ENCODE measurements around the gene KLF11. TPM values are rescaled to one million over a fixed set of nuclear protein-coding genes. Genes with fewer than 3 reads are reported as not detected.

The KLF11 gene
- total and polyA plus RNA-seq, 9 of the 15 experiments (the other 6 are each of a cell fraction or from before 2014, with no cell fraction given), result 2.1 to 13.4 (median 6.5) TPM

- no TSS peak for BruUV-seq (replicated peaks)
- in situ Hi-C loops (cut with MboI), result no loop called here
- WGBS (ENCODE audit: insufficient coverage, low coverage, missing lambda C conversion rate), result 19% methylated on average over 8 of the region's 8 CpGs
- Histone ChIP-seq H3K27me3 (ENCODE audit: control insufficient read depth in 2 of 2, insufficient read depth in 2 of 2, low read length in 2 of 2) (peaks cover 0 to 4% of the 10 kb centered on the region in 2 experiments; a peak in 1 of 5 replicates), H3K36me3 (ENCODE audit: control insufficient read depth, insufficient read depth, low read length) (no peaks in the 10 kb centered on the region), H3K79me2 (ENCODE audit: control insufficient read depth, insufficient read depth, low read length) (no peaks in the 10 kb centered on the region), H2AFZ (ENCODE audit: low read depth, low read length) (peak overlapping the region; percentile 56), H4K20me1 (replicated peaks; ENCODE audit: control insufficient read depth, insufficient read depth, low read length) (no peaks in the 10 kb centered on the region), H3K4me1 (replicated peaks in 1 of 2; ENCODE audit: control insufficient read depth in 2 of 2, insufficient read depth in 2 of 2, low read length in 2 of 2) (peaks cover 10 to 27% of the 10 kb centered on the region in 2 experiments; a peak in 4 of 5 replicates), H3K9me3 (replicated peaks; ENCODE audit: control insufficient read depth, insufficient read depth, low read depth, low read length) (no peaks in the 10 kb centered on the region), H3K27ac (ENCODE audit: extremely low read depth, low read depth, low read length) (no peak overlapping the region), H3K4me2 (ENCODE audit: insufficient read depth, low read length) (no peak overlapping the region; the same call in 1 of the 2 replicates), H3K9ac (ENCODE audit: insufficient read depth in 1 of 2, low read depth in 2 of 2, low read length in 2 of 2) (0 out of 4 replicates have a peak overlapping the region, but pooled peaks of 1 of the 2 experiments have one; percentile 49), H3K9me1 (ENCODE audit: control insufficient read depth, insufficient read depth, low read length) (no peaks in the 10 kb centered on the region), H3K4me3 (no peak overlapping the region)
- ChIA-PET CTCF (ENCODE audit: low intra/inter-chr PET ratio) (no interaction called here), POLR2A (interaction anchor here (0.7 to 1.2 kb wide), 5 partner anchors 11 to 173 kb away, joined by 3 to 6 read pairs (median 4); partner anchors contain the start of gene TAF1B)
- no peak for ATAC-seq
- intact Hi-C loops (cut with micrococcal nuclease), result no loop called here
- DNase-seq (ENCODE audit: extremely low read depth in 1 of 4, low spot score in 3 of 4), result no peak
- TF ChIP-seq NFE2 (IDR thresholded peaks at IDR 0.05; ENCODE audit: low read depth) (0 out of 2 replicates have a peak, but pooled peaks have one; percentile 2), MTA3 (IDR thresholded peaks at IDR 0.05; ENCODE audit: borderline replicate concordance) (no peak), BHLHE40 (IDR thresholded peaks at IDR 0.05; ENCODE audit: low read length) (0 out of 2 replicates have a peak, but pooled peaks have one; percentile 38)
- no peak for FAIRE-seq
These were observed 26.5 kb upstream of the KLF11 start for GRCh38 chr2:10016802-10017258.

GRCh38 chr2:10017313-10017941, 25.9 kb upstream of the KLF11 start:
- no peak overlapping the region for H2AFZ ChIP-seq (ENCODE audit: low read depth, low read length)
- FAIRE-seq, result no peak
- H4K20me1 ChIP-seq (replicated peaks; ENCODE audit: control insufficient read depth, insufficient read depth, low read length), result no peaks in the 10 kb centered on the region
- no peaks in the 10 kb centered on the region for H3K79me2 ChIP-seq (ENCODE audit: control insufficient read depth, insufficient read depth, low read length)
- in situ Hi-C loops (cut with MboI) (no loop called here), intact Hi-C loops (cut with micrococcal nuclease) (no loop called here)
- H3K9me1 ChIP-seq (ENCODE audit: control insufficient read depth, insufficient read depth, low read length), result no peaks in the 10 kb centered on the region
- H3K4me2 ChIP-seq (ENCODE audit: insufficient read depth, low read length), result no peak overlapping the region
- 36% methylated on average over 5 of the region's 5 CpGs for WGBS (ENCODE audit: insufficient coverage, low coverage, missing lambda C conversion rate)
- no peak overlapping the region for H3K27ac ChIP-seq (ENCODE audit: extremely low read depth, low read depth, low read length)
- H3K36me3 ChIP-seq (ENCODE audit: control insufficient read depth, insufficient read depth, low read length), result no peaks in the 10 kb centered on the region
- POLR2A ChIA-PET, result interaction anchor here (0.9 to 1.2 kb wide), 4 partner anchors 10 to 174 kb away, joined by 3 to 6 read pairs (median 4); partner anchors contain the start of gene TAF1B
- no peak for ATAC-seq
- no peaks in the 10 kb centered on the region for H3K9me3 ChIP-seq (replicated peaks; ENCODE audit: control insufficient read depth, insufficient read depth, low read depth, low read length)
- peaks cover 0 to 4% of the 10 kb centered on the region in 2 experiments; a peak in 1 of 5 replicates for H3K27me3 ChIP-seq (ENCODE audit: control insufficient read depth in 2 of 2, insufficient read depth in 2 of 2, low read length in 2 of 2)
- no peak overlapping the region for H3K4me3 ChIP-seq
- TF ChIP-seq ZNF436 (CRISPR knock-in tag; IDR thresholded peaks at IDR 0.05), result no peak
- no peak for TF ChIP-seq LEF1 (IDR thresholded peaks at IDR 0.05)
- no peak for TF ChIP-seq XRCC4 (IDR thresholded peaks at IDR 0.05; ENCODE audit: extremely low read depth, insufficient read depth, insufficient read length)
- TF ChIP-seq ATF7 (IDR thresholded peaks at IDR 0.05), result no peak
- TF ChIP-seq ZNF140 (CRISPR knock-in tag; IDR thresholded peaks at IDR 0.05), result no peak
- no peak for TF ChIP-seq ZFP1 (CRISPR knock-in tag; IDR thresholded peaks at IDR 0.05)
- TF ChIP-seq COPS2 (conservative IDR thresholded peaks at IDR 0.05), result no peak
- TF ChIP-seq PHF8 (IDR thresholded peaks at IDR 0.05; ENCODE audit: borderline replicate concordance, low read length), result no peak
- no peak for TF ChIP-seq TSC22D4 (tag; IDR thresholded peaks at IDR 0.05)
- TF ChIP-seq ZFPM2 (CRISPR knock-in tag; IDR thresholded peaks at IDR 0.05), result no peak
- DNase-seq (ENCODE audit: extremely low read depth in 1 of 4, low spot score in 3 of 4), result no peak
- BruUV-seq (replicated peaks), result no TSS peak
- no peak overlapping the region for H3K9ac ChIP-seq (ENCODE audit: insufficient read depth in 1 of 2, low read depth in 2 of 2, low read length in 2 of 2)
- H3K4me1 ChIP-seq (replicated peaks in 1 of 2; ENCODE audit: control insufficient read depth in 2 of 2, insufficient read depth in 2 of 2, low read length in 2 of 2), result peaks cover 11 to 33% of the 10 kb centered on the region in 2 experiments; a peak in 4 of 5 replicates
- CTCF ChIA-PET (ENCODE audit: low intra/inter-chr PET ratio), result no interaction called here
